NCI-H1694 (cell line): ENCODE measurements around the gene GHRH.

Experiments used
- DNase-seq: peaks from one replicate; lab custom pipeline; 2025; lab: John Stamatoyannopoulos, UW

The GHRH gene

GRCh38 chr20:37261714-37262113, at the start of gene GHRH:
Gene GHRH, minus strand, starts transcription at chr20:37261814. Its CDS starts 4,925 bp downstream, at chr20:37256889.
- no peak for DNase-seq

GRCh38 chr20:37310951-37311350, 49.3 kb upstream of the GHRH start:
- DNase-seq, result no peak

- no peak for DNase-seq
Observed at GRCh38 chr20:37309936-37310590, 48.4 kb upstream of the GHRH start.

- DNase-seq, result no peak
Observed at GRCh38 chr20:37309290-37309689, 47.7 kb upstream of the GHRH start.

GRCh38 chr20:37308086-37309050, 46.8 kb upstream of the GHRH start:
- no peak for DNase-seq

- DNase-seq, result no peak
Observed at GRCh38 chr20:37305839-37306238, 44.2 kb upstream of the GHRH start.

GRCh38 chr20:37305079-37305478, 43.5 kb upstream of the GHRH start:
- no peak for DNase-seq

GRCh38 chr20:37303637-37304036, 42.0 kb upstream of the GHRH start:
- no peak for DNase-seq

- DNase-seq, result no peak
Observed at GRCh38 chr20:37302981-37303380, 41.4 kb upstream of the GHRH start.

GRCh38 chr20:37301558-37301957, 39.9 kb upstream of the GHRH start:
- DNase-seq, result no peak

GRCh38 chr20:37301120-37301519, 39.5 kb upstream of the GHRH start:
- DNase-seq, result no peak

GRCh38 chr20:37299718-37300528, 38.3 kb upstream of the GHRH start:
- DNase-seq, result no peak

- no peak for DNase-seq
Observed at GRCh38 chr20:37298190-37298939, 36.8 kb upstream of the GHRH start.

GRCh38 chr20:37297066-37297736, 35.6 kb upstream of the GHRH start:
- DNase-seq, result no peak

GRCh38 chr20:37296371-37296770, 34.8 kb upstream of the GHRH start:
- DNase-seq, result no peak

GRCh38 chr20:37295595-37295994, 34.0 kb upstream of the GHRH start:
- DNase-seq, result no peak

GRCh38 chr20:37295001-37295400, 33.4 kb upstream of the GHRH start:
- no peak for DNase-seq

- no peak for DNase-seq
Observed at GRCh38 chr20:37294262-37294981, 32.8 kb upstream of the GHRH start.

- no peak for DNase-seq
Observed at GRCh38 chr20:37293301-37293943, 31.8 kb upstream of the GHRH start.

GRCh38 chr20:37291724-37292126, 30.1 kb upstream of the GHRH start:
- DNase-seq, result no peak
